GM19351 (cell line): ENCODE data around the gene NDST3.

Experiments used
- ATAC-seq: cut with Tn5 transposase; IDR thresholded peaks from one replicate; pipeline ENCODE4 v1.9.1; 2021; ENCODE audit warnings: mild to moderate bottlenecking, moderate library complexity; ENCODE audit not compliant: unreplicated experiment

NDST3 gene

DNA sequence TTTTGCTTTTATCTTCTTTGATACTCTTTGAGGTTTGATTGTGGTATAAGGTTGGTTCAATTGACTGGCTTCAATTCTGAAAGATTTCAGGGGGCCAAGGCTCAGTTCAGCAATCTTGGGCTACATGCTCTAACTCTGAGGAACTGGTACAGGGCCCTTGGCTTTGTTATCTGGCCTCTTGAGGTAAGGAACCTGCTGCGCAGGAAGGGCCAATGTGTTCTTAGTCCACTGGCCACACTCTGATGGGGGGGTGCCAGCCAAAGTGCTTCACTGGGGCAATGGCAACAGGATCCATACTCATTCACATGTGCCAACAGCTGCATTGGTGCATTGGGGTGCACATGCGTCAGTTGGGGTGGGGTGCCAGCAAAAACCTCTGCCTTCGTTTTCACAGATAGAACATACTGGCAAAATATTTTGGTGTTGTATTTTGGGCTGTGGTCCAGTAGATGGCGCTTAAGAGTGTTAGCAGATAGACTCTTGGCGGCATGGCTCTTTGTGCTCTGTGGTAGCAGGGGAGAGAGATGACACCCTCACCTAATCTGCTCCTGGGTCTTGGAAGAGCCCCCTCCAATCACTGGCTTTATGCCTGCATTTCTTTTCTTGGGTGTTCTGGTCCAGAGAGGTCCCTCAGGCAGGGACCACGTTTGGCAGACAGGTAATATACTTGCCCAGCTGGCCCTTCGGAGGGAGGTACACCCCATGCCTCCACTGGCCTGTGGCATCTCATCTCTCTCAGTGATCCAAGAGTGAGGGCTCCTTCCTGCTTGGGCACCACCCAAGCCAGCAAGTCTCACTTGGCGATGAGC is 42.9 kb downstream of the NDST3 start:
- peak; percentile 97 for ATAC-seq

DNA sequence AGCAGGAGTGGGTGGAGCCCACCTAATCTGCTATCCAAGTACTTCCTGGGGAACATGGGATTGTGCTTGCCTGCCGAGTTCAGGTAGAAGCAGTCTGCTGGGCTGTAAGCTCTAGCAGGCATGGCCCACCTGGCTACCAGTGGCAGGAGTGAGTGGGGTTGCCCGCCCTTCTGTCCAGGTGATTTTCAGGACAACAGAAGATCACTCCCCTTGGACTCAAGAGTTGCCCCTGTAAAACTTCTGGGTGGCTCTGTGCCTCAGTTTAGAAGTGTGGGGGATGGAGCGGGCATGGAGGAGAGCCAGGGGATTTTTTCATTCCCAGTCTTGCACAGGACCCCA is 43.5 kb downstream of the NDST3 start:
- ATAC-seq: no peak

DNA sequence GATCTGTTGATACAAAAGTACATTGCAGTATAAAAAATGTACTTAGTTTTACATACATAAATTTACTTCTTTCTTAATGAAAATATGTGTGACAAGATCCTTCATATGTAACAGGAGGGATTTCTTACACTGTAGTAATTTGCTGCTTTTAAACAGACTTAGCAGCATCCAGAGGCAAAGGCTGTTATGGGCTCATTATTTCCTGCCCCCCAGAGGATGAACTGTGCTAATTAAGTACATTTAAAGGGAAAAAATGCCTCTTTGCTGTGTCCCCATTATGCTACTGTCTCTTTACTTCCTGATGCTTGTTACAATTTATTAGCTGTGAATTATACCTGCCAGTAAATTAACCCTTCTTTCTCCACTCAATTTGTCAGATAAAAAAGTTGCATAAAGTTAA is 47.1 kb downstream of the NDST3 start:
- ATAC-seq: no peak

DNA sequence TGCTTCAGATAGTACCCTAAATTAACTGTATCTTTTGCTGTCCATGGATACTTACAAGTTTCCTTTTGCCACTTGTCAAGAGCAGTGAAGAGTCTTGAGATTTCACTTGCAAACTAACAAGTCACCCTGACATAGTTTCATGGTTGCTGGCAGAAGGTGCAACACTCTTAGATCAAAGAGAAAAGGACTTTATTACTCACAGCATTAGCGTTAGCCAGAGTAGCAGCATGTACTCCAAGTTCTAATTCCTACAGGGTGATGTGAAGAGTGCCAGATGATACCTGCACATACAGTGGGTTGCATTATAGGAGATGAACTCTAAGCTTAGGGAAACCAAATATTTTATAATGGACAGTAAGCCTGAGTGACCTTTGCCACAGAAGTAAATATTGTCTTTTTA is 47.9 kb downstream of the NDST3 start:
- ATAC-seq: no peak

DNA sequence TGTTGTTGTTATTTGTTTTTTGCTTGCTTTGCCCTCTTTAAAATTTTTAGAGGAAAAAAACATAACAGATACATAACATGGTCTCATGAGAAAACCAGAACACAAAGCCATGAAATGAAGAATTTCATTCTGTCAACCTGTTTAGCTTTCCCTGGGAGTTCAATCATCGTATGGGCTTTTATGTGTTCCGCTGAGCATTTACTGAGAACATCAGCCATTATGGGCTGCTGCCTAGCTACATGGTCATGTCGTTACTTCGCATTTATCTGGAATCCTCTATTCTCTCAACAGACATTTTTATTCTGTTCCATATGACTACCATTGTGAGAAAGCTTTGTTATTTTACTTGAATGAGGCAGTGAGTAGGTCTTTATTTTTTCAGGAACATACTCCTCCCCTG is 51.4 kb downstream of the NDST3 start:
- ATAC-seq: no peak

DNA sequence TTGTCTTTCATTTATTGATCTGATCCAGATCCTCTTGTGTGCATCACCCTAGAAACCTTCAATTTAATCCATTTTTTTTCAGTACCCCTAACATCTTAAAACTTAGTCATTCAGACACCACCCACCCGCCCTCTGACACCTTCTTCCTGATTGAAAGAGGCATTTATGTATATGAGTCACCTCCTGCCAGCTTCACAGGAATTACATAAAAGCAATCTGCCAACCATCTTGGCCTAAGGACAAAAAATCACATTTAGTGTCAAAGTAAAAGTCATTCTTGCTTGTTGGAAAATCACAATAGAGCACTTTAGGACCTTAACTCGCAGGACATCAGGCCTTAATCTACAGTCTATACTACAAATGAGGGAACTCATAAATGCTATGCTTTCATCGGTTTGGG is 52.1 kb downstream of the NDST3 start:
- no peak for ATAC-seq

DNA sequence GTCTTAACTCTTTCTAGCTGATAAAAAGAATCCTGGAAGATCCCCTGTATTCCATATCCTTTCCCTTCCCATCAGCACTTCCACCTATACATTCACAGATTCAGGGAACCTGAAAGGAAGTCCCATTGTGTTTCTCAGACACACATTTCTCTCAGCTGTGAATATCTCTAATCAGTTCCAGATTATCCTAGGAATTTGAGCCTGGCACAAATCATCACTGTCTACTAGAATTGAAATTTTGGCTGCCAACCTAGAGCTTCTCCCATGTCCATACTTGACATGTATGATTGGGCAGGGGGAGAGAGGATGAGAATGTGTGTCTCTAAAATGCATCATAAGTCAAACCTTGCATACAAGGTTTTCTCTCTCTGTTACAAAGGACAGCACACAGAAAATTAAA is 53.1 kb downstream of the NDST3 start:
- ATAC-seq: no peak

DNA sequence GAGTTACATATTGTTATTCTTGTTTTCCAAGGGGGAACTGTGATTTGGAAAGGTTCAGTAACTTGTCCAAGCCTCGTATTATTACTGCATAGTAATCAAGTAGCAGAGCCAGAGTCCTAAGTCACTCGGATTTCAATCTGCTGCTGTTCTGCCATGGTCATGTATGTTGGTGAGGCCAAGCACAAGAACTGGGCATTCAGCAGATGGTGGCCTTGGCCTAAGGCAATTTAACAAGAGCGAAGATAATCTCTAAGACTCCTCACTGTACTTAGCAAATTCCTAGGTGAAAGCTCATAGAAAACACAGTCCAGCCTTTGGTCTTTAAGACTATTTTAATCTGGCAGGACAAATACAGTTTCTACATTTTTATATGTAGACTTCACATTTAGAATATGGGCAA is 64.8 kb downstream of the NDST3 start:
- ATAC-seq: no peak

DNA sequence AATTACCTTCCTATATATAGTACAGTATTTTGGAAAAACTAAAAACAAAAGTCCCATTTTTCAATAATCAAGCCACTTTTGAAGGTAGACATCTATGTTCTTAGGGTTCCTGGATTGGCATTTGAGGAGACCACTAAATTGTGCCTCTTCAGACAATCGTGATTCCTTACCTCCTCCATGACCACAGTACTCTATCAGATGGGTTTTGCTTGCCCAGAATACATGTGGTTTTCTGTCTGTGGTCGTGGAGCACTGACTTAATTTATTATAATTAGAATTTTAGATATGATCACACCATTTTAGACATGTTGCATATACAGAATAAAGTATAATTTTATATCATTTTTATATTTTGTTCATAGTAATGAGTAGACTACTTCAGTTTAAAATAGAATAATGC is 67.9 kb downstream of the NDST3 start:
- ATAC-seq: no peak

DNA sequence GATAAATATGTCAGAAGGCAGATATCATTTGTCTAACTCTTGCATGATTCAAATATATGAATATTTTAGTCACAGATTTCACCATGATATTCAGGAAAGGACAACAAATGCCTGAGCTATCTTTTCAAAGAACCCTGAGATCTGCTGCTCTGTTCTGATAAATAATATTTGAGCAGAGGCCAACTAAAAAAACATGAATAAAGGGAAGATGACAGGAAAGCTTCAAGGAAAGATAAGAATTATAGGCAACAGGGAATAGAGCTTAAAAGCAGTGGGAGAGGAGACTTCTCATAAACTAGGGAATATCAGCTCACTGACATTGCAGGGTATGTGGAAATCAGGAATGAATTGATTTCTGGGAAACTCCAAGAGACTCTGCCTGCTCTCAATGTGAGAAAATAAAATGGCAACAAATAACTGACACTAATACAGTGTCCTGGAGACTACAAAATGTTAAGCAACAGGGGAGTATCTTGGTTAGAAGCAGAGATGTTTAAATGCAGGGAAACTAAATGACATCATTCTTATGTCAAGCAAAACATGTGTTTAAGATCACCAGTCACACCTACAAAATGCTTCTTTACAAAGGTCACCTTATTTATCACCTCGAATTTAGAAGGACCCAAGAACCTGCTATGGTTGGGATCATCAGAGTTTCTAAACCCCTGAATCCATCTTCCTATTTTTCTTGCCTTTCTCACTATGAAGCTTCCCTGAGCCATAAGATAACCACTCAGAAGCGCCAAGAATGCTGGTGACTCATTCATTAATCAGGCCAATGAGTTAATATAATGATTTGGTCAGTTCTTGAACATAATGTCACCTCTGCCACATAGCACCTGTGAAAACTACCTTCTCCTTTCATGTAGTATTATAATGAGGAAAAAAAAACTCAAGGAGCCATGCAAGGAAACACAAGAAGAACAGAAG is 78.1 kb downstream of the NDST3 start:
- no peak for ATAC-seq

DNA sequence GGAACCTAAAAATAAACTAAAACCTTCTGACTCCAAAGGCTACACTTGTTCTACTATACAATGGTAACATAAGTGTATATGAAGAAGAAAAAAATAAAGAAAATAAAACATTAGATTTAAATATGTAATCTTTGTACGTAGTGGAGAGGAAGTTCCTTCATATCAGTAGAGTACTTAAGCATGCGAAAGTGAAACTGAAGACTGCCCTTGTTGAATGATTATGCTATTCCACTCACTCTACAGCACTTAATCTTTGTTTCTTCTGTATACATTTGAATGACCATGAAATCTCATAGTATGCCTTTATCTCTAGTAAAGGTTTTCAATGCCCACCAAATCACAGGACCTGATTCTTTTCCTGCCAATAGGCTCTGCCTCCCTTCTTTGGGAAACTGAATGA is 78.9 kb downstream of the NDST3 start:
- peak; percentile 89 for ATAC-seq

DNA sequence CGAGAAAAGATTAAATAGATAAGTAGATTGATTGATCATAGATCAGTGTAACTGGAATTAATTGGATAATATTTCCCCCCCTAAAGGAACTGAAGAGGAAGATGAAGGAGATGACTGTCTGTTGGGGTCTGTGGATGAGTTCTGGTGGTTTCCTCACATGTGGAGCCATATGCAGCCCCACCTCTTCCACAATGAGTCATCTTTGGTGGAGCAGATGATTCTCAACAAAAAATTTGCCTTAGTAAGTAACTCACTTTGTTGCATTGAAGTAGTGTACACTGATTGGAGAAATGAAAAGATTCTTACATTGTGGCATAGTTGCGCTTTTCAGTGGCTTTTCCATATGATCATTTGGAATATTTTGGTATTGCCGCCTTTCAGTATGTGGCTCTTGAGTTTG is 80.4 kb downstream of the NDST3 start:
- no peak for ATAC-seq

DNA sequence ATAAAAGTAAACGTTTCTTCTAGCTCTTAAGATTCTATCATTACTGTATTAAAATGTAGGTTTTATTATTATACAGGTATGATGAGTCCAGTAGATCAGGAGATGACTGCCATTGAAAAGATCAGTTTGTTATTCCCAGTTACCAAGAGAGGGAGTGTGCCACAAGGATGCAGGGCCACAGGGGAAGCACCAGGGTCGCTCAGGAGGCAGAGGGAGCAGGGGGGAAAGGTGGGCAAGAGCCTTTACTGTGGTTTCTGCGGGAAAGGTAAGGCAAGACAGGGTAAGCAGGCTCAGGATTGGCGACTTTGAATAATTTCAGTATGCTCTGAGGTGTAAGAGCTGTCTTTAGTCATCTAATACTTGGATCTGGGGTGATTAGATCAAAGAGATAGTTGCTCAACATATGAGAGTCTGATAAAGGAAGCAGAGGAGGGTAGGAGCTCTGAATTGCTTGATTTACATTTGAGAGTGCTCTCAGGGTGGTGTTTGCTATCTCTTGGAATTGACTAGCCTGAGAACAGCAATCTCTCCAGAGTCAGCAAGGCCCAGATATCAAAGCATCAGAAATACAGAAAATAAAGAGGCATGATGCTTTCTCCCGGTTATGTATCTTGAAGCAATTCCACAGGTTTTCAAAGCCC is 86.0 kb downstream of the NDST3 start:
- no peak for ATAC-seq

DNA sequence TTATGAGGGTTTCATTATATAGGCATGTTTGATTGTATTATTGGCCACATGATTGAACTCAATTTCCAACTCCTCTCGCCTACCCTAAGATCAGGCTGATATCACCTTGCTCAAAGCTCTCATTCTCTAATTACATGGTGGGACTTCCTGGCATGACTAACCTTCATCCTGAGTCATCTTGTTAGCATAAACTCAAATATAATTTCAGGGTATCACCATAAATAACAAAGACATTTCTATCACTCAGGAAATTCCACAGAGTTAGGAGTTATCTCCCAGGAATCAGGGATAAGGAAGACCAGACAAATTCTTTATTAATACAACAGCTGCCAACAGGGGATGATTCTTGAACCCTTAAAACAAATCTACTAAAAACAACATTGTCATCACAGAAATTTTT is 90.7 kb downstream of the NDST3 start:
- ATAC-seq: no peak

DNA sequence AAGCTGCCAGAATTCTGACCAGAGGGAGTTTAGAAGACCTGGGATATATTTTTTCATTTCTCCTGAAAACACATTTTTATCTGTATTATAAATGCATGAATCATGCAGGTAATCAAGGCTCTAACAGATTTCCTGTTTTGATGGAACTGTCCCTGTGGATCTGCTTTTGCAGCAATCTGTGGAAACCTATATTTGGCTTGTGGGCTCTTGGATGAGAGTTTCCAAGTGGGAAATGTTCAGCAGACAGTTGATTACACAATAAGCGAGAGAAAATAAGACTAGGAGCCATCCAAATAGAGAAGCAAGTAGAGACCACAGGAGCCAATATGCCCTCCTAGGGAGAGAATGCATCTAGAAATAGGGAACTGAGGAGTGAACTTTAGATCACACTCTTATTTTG is 105.0 kb downstream of the NDST3 start:
- no peak for ATAC-seq

DNA sequence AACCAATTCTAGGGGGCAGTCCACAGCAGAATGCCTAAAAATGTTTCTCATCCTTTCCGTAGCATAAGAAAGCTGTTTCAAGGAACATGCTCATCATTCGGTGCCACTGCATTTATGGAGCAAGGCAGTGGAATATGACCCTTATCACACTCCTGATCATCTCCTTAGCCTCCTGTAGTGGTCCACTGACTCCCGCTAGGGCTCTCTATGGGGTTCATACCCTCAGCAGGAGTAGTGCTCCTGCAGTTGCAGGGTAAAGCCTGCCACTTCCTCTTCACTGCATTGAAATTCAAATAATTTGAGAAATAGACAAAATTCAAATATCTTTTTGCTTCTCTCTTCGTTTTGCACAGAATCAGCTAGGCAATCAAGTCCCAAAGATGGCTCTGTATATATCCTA is 107.0 kb downstream of the NDST3 start:
- ATAC-seq: no peak

DNA sequence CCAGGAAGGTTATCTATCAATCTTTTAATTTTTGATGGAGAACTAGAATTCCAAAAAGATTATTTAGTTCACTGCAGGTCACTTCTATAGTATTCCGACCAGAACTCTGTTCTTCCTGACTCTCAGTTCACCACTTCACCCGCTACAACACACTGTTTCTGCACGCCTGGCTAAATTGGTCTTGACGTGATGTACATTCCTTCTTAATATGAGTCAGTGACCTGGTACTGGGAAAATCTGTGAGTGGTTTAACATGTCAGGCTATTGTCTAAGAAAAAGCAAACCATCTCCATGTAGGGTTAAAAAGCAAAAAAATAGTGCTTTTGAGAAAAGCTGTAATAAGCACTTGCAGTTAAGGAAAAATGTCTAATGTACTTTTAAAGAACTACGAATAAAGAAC is 120.4 kb downstream of the NDST3 start:
- ATAC-seq: no peak

DNA sequence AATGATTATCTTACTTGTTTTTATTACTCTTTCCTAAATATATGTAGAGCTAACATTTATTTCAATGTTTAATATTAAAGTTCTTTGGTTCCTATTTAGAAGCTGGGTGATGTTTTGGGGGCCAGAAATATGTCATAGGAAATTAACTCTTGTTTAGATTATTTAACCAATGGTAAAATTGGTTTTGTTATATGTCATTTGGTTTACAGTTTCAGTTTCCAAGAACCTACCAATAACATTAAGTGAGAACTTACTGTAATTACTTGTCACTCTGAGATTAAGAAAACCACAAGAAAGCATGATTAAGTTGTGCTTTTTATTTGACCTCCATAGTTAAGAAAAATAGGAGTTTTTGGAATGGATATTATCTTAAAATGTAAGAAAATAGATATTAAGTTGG is 121.2 kb downstream of the NDST3 start:
- no peak for ATAC-seq

DNA sequence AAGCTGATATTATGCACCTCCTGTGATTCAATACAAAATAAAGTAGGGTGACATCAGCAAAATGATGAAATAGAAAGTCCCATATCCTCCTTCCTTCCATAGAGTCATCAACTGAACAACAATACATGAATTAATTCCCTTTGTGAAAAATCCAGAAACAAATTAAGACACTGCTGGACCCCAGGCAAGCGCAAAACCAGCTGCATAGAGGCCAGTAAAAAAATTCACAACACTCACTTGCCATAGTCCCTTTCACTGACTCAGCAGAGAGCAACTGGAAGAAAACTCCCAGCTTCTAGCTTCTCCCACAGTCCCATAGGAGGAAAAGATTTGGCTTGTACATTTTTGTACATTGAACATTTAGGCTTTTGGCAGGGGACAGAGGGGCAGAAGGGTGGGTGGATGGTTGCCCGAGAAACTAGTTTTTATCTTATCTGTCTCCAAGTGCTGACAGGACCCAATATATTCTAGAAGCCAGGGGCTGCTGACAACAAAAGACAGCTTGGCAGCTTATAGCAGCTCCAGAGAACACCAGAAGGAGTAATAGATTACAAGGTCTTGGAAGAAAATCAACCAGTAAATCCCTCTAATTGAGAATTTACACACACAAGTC is 124.6 kb downstream of the NDST3 start:
- no peak for ATAC-seq

DNA sequence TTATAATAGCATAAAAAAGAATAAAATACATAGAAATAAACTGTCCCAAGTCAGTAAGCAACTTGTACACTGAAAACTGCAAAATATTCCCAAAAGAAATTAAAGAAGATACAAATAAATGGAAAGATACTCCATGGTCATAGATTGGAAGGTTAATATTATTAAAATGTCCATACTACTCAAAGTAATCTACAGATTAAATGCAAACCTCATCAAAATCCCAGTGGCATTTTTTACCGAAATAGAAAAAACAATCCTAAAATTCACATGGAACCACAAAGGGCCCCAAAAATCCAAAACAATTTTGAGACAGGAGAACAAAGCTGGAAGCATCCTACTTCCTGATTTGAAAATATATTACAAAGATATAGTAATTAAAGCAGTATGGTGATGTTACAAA is 133.0 kb downstream of the NDST3 start:
- no peak for ATAC-seq

DNA sequence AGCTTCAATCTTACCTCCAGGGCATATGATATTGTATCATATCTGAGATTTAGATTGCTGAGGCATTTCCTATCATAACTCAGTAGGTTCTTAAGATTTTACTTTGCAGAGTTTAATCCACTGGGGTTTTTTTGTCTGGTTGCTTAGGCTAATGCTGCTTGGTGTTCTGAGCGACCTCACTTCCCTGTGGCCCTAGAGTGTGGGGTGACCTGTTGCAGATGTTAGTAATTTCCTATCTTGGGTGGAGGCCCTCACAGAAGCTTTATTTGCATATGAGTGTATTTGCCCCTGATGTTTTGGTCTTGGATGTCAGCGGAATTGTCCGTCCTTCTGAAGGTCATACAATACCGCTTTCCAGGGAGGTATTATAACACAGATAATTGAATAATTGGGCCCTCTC is 137.1 kb downstream of the NDST3 start:
- ATAC-seq: no peak
